SHP77 (cell line): ENCODE data around the gene UBA52.
"Not testable (repeated sequence)": the region's sequence is repeated elsewhere in the genome, so short reads cannot be mapped to it uniquely, and the experiment has no call there.

ENCODE experiments used
- DNase-seq, 2 experiments: peaks; one replicate each; lab custom pipeline; 2025; lab: John Stamatoyannopoulos, UW

UBA52 gene

DNA sequence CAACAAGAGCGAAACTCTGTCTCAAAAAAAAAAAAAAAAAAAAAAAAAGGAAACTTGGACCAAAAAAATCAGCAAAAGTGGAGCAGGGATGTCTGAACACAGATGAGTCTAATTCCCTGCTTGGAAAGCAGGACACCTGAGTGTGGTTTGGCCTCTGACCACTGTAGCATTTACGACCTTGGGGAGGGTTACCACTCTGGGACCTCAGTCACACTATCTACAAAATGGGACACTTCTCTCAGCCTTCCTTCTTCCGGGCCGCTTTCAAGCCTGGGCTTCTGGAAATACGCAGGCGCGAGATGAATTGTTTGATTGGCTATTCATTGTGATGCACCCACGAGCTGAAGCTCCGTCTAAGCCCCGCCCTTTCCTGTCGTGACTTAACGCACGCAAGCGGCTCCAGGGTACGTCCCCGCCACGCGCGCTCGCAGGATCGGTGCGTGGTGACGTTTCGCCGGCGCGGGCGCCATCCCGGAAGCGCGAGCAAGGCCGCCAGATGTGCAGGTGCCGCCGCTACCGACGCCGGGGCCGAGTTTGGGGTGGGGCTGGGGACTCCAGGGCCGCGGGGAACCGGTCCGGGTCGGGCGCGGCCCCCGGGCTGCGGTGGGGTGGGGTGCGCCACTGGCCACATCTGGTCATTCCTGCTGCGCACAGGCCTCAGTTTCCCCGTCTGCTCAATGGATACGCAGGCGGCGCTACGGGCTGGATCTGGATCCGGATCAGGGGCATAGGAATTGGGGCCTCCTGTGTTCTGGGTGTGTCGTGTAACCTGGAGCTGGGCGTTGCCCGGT is 14.1 kb upstream of the UBA52 start, which contains the start of gene KXD1:
KXD1 (plus strand) TSS at position 460 of the 791 bp plus-strand sequence. CDS start 4,187 bp downstream, outside the sequence.
- peak; percentile 99 to 100 for DNase-seq

- DNase-seq, result no peak
These were observed 13.5 kb upstream of the UBA52 start for GRCh38 chr19:18558202-18558555.

DNA sequence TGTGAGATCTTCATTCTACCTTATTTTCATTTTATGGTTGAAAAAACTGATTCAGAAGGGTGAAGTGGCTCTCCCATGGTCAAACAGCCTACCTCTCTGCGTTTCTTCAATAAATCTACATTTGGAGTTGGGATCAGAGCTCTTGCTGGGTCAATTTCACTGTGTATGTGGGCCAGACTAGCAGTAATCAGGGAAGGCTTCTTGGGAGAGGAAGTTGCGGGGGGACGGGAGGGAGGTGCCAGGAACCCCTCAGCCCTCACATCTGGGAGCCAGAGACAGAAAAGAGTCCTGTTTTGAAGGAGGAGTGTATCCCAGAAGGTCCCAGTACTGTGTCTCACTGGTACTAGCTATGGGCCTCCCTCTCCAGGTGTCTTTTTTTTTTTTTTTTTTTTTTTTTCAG is 13.1 kb upstream of the UBA52 start:
- no peak for DNase-seq

- no peak for DNase-seq
These were observed 12.0 kb upstream of the UBA52 start for GRCh38 chr19:18559685-18560084.

GRCh38 chr19:18562086-18562485 is 9.6 kb upstream of the UBA52 start:
- DNase-seq, result no peak

DNA sequence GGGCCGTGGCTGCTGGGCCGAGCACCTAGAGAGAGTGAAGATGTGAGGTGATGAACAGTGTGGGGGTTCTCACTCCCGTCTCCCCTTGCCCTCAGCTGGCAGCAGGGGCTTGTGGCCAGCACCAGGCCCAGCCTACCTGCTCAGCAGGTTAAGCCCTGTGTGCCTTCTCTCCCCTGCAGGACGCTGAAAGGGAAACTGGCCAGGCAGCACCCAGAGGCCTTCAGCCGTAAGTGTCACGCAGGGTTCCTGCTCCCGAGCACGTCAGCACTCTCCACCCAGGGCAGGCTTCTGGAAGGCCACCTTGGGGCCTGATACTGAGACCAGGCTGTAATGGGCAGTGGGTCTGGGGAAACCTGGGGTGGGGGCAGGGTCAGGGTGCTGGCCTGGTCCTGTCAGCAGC is 4.7 kb upstream of the UBA52 start:
- no peak for DNase-seq

DNA sequence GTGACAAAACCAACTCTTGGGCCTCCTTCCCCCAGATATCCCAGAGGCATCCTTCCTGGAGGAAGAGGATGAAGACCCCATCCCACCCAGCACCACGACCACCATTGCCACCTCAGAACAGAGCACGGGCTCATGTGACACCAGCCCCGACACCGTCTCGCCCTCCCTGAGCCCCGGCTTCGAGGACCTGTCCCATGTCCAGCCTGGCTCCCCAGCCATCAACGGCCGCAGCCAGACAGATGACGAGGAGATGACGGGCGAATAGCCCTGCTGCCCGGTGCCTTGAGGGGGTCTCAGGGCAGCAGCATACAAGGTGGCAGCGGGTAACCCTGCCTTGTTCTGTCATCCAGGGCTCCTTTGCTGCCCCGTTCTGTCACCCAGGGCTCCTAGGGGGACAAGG is 3.3 kb upstream of the UBA52 start:
- DNase-seq, result no peak

DNA sequence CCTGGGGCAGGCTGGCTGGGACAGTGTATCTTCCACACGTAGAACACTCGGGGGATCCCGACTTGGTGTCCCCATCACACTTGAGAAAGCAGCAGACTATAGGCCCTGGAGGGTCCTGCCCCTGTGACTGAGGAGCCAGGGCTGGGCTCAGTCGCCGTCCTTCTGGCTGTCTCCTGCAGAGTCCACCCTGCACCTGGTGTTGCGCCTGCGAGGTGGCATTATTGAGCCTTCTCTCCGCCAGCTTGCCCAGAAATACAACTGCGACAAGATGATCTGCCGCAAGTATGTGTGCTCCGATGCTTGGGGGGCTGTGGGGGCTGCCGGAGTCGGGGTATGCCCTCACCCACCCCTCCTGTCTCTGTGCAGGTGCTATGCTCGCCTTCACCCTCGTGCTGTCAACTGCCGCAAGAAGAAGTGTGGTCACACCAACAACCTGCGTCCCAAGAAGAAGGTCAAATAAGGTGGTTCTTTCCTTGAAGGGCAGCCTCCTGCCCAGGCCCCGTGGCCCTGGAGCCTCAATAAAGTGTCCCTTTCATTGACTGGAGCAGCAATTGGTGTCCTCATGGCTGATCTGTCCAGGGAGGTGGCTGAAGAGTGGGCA is 3.1 kb downstream of the UBA52 start:
- no peak for DNase-seq

DNA sequence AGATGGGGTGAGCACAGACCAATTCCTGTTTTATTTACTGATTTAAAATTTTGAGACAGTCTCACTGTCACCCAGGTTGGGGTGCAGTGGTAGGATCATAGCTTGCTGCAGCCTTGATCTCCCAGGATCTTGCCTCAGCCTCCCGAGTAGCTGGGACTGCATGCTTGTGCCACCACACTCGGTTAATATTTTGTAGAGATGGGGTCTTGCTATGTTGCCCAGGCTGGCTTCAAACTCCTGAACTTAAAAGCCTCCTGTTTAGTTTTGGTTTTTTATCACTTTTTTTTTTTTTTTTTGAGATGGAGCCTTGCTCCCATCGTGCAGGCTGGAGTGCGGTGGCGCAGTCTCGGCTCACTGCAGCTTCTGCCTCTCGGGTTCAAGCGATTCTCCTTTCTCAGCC is 4.7 kb downstream of the UBA52 start:
- no peak for DNase-seq

DNA sequence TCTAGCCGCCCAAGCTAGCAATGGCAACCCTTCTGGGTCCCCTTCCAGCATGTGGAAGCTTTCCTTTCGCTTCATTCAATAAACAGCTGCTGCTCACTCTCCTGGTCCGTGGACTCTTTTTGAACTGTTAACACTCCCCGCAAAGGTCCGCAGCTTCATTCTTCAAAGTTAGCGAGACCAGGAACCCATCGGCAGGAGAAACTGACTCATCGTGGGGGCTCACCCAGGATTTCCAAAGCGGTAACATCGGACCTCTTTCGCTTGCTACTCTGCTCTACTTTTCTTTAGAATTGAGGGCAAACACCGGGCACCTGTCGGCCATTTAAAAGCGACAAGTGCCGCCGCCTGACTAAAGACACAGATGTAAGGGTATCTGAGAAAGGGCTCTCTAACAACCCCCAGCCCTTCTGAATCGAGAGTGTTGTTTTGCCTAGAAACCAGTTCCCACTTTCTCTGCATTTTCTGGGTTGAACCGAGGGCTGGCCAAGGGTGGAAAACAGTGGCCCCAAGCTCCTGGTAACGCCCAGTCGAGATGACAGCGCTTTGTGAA is 5.8 kb downstream of the UBA52 start:
- DNase-seq, result no peak

- DNase-seq, result no peak
These were observed 8.7 kb downstream of the UBA52 start for GRCh38 chr19:18580311-18580710.

GRCh38 chr19:18586306-18586705 is 14.6 kb downstream of the UBA52 start:
- no peak for DNase-seq

DNA sequence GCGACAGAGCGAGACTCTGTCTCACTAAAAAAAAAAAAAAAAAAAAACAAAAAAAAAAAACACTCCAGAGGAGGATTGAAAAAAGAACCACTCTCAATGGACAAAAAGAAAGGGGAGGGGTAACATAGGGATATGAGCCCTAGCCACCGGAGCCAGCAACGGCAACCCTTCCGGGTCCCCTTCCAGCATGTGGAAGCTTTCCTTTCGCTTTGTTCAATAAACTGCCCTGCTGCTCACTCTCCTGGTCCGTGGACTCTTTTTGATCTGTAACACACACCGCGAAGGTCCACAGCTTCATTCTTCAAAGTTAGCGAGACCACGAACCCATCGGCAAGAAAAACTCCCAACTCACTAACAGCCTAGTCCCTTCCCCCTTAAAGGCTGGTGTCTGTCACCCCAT is 15.9 kb downstream of the UBA52 start:
- no peak for DNase-seq

- no peak for DNase-seq
These were observed 16.4 kb downstream of the UBA52 start for GRCh38 chr19:18587962-18588610.

DNA sequence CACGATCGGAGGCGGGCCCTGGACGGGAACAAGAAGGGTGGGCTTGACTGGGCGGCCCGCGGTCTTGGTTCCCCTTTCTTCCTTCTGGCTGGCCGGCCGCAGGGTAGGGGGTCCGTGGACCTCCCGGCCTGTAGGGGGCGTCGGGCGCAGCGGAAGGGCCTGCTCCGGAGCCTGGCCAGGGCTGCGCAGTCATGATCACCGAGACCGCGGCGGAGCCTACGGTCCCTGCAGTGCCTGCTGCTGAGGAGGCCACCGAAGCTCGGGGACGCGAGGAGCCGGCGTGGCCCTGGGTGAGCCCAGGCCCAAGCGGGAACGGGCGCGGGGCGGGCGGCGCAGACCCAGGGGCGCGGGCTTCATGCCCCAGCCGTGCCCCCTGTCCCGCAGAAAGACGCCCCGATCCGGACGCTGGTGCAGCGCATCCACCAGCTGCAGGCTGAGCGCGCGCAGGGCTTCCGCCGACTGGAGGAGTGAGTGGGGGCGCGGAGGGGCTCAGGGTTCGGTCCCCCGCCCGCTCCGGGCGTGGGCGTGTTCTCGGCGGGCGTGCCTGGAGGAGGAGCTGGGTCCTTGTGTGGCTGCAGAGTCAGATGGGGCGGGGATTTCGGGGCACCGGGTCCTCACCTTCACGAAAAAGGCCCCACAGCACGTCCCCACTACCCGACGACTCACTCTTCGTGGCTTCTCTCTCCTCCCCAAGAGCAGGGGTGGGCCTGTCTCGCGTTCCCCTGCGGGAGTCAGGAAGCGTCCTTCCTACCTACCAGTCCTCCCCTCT is 17.1 kb downstream of the UBA52 start, which contains the start of gene REX1BD:
REX1BD (plus strand) TSS at position 188 of the 769 bp plus-strand sequence; CDS start at position 192, 4 bp downstream.
- peak; percentile 73 to 91 for DNase-seq

GRCh38 chr19:18589380-18590272 is 18.0 kb downstream of the UBA52 start:
- peak; percentile 90 to 91 for DNase-seq

- peak; percentile 99 for DNase-seq
These were observed 18.9 kb downstream of the UBA52 start for GRCh38 chr19:18590273-18591272.

GRCh38 chr19:18591735-18592385 is 20.2 kb downstream of the UBA52 start:
- DNase-seq, result no peak

- not testable (repeated sequence) for DNase-seq
These were observed 21.1 kb downstream of the UBA52 start for GRCh38 chr19:18592732-18593131.
